NCI-H2107 treated with DMSO at 0.1 percent for 48 hours (cell line): ENCODE results near the gene TMEM106A.
"Not testable (repeated sequence)": the region's sequence is repeated elsewhere in the genome, so short reads cannot be mapped to it uniquely, and the experiment has no call there.

Experiments
- DNase-seq: peaks from one replicate; lab custom pipeline; 2025; ENCODE audit not compliant: unreplicated experiment; lab: John Stamatoyannopoulos, UW

TMEM106A gene, protein sequence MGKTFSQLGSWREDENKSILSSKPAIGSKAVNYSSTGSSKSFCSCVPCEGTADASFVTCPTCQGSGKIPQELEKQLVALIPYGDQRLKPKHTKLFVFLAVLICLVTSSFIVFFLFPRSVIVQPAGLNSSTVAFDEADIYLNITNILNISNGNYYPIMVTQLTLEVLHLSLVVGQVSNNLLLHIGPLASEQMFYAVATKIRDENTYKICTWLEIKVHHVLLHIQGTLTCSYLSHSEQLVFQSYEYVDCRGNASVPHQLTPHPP

DNA sequence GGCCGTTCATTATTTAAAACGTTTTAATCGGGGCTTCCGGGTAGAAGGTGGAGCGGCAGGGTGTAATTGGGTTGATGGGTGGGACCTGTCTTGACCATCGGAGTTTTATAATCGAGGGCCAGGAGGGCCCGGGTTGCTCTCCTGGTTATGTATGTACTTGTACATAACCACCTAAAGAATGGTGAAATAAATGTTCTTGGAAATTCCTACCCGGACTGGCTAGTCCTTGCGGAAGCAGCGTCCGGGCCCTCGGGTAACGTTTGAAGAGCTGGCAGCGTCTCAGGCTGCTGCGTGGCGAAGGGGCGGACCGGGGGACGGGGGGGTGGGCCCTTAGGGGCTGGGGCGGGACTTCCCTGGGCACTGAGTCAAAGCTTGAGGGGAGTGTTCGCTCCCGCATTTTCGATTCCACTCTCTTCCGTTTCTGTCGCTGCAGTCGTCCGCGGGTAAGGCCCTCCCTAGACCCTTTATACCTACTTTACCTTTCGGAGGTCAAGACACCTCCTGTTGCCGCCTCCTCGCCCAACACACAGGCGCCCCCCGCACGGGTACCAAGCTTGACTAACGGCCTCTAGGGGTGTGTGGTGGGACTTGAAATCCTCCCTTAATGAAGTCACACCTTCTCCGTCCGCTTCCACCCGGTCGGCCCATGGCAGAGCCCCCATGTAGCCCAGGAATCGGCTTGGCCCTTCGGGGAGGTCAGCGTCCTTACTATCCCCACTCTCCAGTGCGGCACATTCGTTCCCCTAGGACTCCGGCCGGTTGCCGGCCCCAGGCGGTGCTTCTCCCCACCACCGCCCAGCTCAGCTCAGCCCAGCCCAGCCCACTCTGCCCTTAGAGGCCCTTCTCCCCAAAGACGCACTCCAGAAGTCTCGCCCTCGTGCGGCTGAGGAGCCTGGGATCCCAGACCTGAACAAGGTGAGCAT lies at the start of gene TMEM106A:
TMEM106A (plus strand) TSS at position 396 of the 923 bp plus-strand sequence. CDS start 1,167 bp downstream, outside the sequence.
- no peak for DNase-seq

- DNase-seq, result not testable (repeated sequence)
These were observed 45.7 kb upstream of the TMEM106A start for GRCh38 chr17:43165971-43166370.

GRCh38 chr17:43169561-43170139 lies 42.0 kb upstream of the TMEM106A start:
- DNase-seq, result no peak

GRCh38 chr17:43170140-43170765 lies 41.4 kb upstream of the TMEM106A start:
- DNase-seq, result peak; percentile 97

DNA sequence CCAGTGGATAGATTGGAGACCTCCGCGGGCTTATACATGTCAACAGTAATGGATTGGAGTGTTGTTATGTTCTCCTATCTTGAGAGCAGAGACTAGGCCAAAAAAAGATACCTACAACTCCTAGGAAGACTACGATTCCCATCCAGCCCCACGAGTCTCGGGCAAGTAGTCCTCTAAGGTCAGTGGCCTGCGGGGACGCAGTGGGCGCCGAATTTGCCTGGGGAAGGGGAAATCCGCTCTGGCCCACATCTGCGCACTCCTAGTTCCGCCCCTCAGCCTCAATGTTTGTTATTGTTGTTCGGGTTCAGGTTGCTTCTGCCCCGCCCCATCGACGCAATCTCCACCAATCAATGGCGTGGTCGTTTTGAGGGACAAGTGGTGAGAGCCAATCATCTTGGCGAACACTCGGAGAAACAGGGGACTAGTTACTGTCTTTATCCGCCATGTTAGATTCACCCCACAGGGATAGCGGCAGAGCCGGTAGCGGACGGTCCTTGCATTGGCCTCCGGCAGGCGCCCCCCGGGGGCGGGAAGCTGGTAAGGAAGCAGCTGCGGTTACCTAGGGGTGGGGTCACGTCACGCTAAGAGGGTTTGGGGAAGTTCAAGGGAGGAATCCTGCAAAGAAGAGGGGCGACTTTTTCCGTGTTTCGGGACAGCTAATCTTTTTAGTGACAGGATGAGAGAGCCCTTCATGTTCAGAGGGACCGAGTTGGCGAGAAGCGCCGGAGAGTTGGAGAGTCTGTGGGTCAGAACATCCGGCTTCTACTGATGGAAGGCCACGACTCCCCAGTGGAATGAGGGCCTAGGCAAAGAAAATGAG lies 40.7 kb upstream of the TMEM106A start, which contains the start of gene NBR1:
NBR1 (plus strand) TSS at position 449 of the 820 bp plus-strand sequence. CDS start 4,586 bp downstream, outside the sequence.
- DNase-seq, result peak; percentile 95

- peak; percentile 31 for DNase-seq
These were observed 39.8 kb upstream of the TMEM106A start for GRCh38 chr17:43171586-43172487.

- DNase-seq, result no peak
These were observed 36.2 kb upstream of the TMEM106A start for GRCh38 chr17:43175213-43176118.

DNA sequence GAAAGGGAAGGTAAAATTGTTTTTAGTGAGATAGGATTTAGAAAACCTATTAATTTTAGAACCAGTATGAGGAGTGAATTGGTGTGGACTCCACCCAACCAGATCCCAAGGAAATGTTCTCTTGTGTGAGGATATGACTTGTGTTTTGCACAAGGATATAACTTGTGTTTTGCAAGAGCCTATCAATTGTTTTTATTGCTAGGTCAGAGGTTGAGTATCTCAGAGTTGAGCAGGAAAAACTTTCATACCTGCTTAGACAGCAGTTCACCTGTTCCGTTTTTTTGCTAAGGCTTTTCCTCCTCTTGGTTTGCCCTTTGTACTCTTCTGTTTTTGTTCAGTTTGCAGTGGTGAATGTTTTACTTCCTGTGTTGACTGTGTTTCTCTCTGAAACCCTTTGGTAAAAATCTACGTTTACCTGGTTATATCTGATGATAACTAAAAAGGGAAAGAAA lies 35.5 kb upstream of the TMEM106A start:
- DNase-seq, result no peak

GRCh38 chr17:43183921-43184320 lies 27.8 kb upstream of the TMEM106A start:
- no peak for DNase-seq

DNA sequence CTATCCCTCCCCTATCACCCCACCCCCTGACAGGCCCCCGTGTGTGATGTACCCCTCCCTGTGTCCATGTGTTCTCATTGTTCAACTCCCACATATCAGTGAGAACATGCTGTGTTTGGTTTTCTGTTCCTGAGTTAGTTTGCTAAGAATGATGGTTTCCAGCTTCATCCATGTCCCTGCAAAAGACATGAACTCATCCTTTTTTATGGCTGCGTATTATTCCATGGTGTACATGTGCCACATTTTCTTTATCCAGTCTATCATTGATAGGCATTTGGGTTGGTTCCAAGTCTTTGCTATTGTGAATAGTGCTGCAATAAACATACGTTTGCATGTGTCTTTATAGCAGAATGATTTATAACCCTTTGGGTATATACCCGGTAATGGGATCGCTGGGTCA lies 25.0 kb upstream of the TMEM106A start:
- not testable (repeated sequence) for DNase-seq

DNA sequence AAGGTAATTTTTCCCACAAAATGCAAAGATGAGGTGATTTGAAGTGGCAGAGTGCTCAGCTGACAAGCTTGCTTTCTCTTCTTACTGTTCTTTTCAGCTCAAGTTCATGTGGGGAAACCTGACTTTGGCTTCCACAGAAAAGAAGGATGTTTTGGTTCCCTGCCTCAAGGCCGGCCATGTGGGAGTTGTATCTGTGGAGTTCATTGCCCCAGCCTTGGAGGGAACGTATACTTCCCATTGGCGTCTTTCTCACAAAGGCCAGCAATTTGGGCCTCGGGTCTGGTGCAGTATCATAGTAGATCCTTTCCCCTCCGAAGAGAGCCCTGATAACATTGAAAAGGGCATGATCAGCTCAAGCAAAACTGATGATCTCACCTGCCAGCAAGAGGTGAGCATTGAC lies 18.4 kb upstream of the TMEM106A start:
- no peak for DNase-seq

DNA sequence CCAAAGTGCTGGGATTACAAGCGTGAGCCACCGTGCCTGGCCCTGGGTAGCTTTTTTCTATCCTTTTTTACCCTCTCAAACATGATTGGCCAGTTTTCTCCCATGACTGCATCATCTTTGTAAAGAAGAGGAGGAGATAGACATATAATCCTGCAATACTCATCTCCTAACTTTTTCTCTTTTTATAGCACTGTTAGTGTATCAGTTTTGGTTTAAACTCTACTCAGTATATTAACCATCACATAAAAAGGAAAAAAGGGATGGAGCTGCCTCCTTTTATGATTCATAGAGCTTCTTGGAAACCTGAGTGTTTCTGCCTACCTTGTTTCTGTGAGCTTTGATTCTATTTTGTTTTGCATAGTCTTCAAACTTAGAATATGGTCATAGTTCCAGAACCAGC lies 12.0 kb upstream of the TMEM106A start:
- DNase-seq, result no peak

GRCh38 chr17:43200127-43200526 lies 11.5 kb upstream of the TMEM106A start:
- peak; percentile 19 for DNase-seq

GRCh38 chr17:43203013-43203412 lies 8.7 kb upstream of the TMEM106A start:
- DNase-seq, result not testable (repeated sequence)

- no peak for DNase-seq
These were observed 1.1 kb upstream of the TMEM106A start for GRCh38 chr17:43210576-43210975.

- DNase-seq, result no peak
These were observed 574 bp upstream of the TMEM106A start for GRCh38 chr17:43211123-43211479.

GRCh38 chr17:43212641-43213490 lies 1.2 kb downstream of the TMEM106A start:
- no peak for DNase-seq
